GM23248 (cell line): ENCODE results near the gene KSR2. TPM values are rescaled to one million over a fixed set of nuclear protein-coding genes. Genes with fewer than 3 reads are reported as not detected.

ENCODE experiments used
- DNase-seq: peaks from one replicate; pipeline ENCODE4 v3.0.0-alpha.2; 2015
- H2AFZ ChIP-seq: fragments of 200-600 bp; sonication (generic); 2 replicates; pipeline ENCODE4 v1.6.1; 2016; ENCODE audit warnings: antibody characterized with exemption
- H3F3A ChIP-seq: fragments of 200-600 bp; sonication (generic); 2 replicates; pipeline ENCODE4 v1.6.1; 2016; ENCODE audit warnings: mild to moderate bottlenecking, antibody characterized with exemption, mixed run types; ENCODE audit not compliant: insufficient read depth
- H3K27ac ChIP-seq: fragments of 200-600 bp; sonication (generic); 2 replicates; pipeline ENCODE4 v1.5.1; 2016; ENCODE audit warnings: mild to moderate bottlenecking
- H3K27me3 ChIP-seq: fragments of 200-600 bp; sonication (generic); replicated peaks from 2 replicates; pipeline ENCODE4 v1.6.1; 2016; ENCODE audit warnings: mild to moderate bottlenecking; ENCODE audit not compliant: insufficient read depth
- H3K36me3 ChIP-seq: fragments of 200-600 bp; sonication (generic); 2 replicates; pipeline ENCODE4 v1.6.1; 2016; ENCODE audit warnings: low read depth, mild to moderate bottlenecking
- H3K4me1 ChIP-seq: fragments of 200-600 bp; sonication (generic); 2 replicates; pipeline ENCODE4 v1.6.1; 2016; ENCODE audit warnings: mild to moderate bottlenecking; ENCODE audit not compliant: insufficient read depth
- H3K4me2 ChIP-seq: fragments of 200-600 bp; sonication (generic); one replicate; pipeline ENCODE4 v1.6.1; 2016; ENCODE audit warnings: mild to moderate bottlenecking; ENCODE audit not compliant: unreplicated experiment
- H3K4me3 ChIP-seq: fragments of 200-600 bp; sonication (generic); 2 replicates; pipeline ENCODE4 v1.5.1; 2016; ENCODE audit warnings: mild to moderate bottlenecking
- H3K79me2 ChIP-seq: fragments of 200-600 bp; sonication (generic); 2 replicates; pipeline ENCODE4 v1.6.1; 2016; ENCODE audit warnings: mild to moderate bottlenecking; ENCODE audit not compliant: insufficient read depth
- H3K9ac ChIP-seq: fragments of 200-600 bp; sonication (generic); 2 replicates; pipeline ENCODE4 v1.6.1; 2016; ENCODE audit warnings: mild to moderate bottlenecking
- H3K9me2 ChIP-seq: fragments of 200-600 bp; sonication (generic); 2 replicates; pipeline ENCODE4 v1.6.1; 2016; ENCODE audit warnings: mixed run types, mild to moderate bottlenecking, moderate library complexity; ENCODE audit not compliant: insufficient read depth
- H3K9me3 ChIP-seq: fragments of 200-600 bp; sonication (generic); one replicate; pipeline ENCODE4 v1.6.1; 2017; ENCODE audit warnings: low read depth
- H4K20me1 ChIP-seq: fragments of 200-600 bp; sonication (generic); 2 replicates; pipeline ENCODE4 v1.6.0; 2016; ENCODE audit not compliant: insufficient read depth
- EZH2 ChIP-seq: fragments of 200-600 bp; sonication (generic); IDR thresholded peaks from 2 replicates; pipeline ENCODE4 v1.6.1; 2018; ENCODE audit warnings: antibody characterized with exemption, mild to moderate bottlenecking; ENCODE audit not compliant: insufficient read depth, poor library complexity, severe bottlenecking
- EZH2phosphoT487 ChIP-seq: fragments of 200-600 bp; sonication (generic); IDR thresholded peaks from 2 replicates; pipeline ENCODE4 v1.6.1; 2018; ENCODE audit warnings: antibody characterized with exemption, moderate library complexity, mild to moderate bottlenecking, low read depth; ENCODE audit not compliant: insufficient read depth
- WGBS, 2 experiments: methylation state at CpG; one replicate each; pipeline ENCODE4 v1.1.6; 2015 to 2017; ENCODE audit warnings: low lambda C conversion rate in 2 of 2, low coverage in 1 of 2; ENCODE audit errors: missing lambda C conversion rate in 2 of 2; 5-methylcytosine and 5-hydroxymethylcytosine counted together
- in situ Hi-C: fragments of 300-500 bp; cut with MboI; formaldehyde crosslinking; loops from 2 replicates; pipeline ENCODE4 v1.15.0; 2020
- polyA plus RNA-seq: library from polyadenylated mRNA; unstranded; fragments of >200 nt; fragmentation: Nextera tagmentation; extraction: Ambion mirVana; gene quantifications from 2 replicates; pipeline ENCODE4 v1.2.1, GENCODE V29; 2016
- total RNA-seq: library from RNA; depleted of rRNA; stranded (reverse); fragments of >200 nt; shearing (Covaris generic); gene quantifications from 2 replicates; pipeline ENCODE4 v1.2.3, GENCODE V29; 2014

Gene KSR2
- total and polyA plus RNA-seq, 2 experiments from 2014 or later: not detected

- H4K20me1 ChIP-seq: no peaks in the 10 kb centered on the region
- no peak for TF ChIP-seq EZH2
- no peaks in the 10 kb centered on the region for H3K4me1 ChIP-seq
- DNase-seq: no peak
- no peaks in the 10 kb centered on the region for H3K36me3 ChIP-seq
- H3K27me3 ChIP-seq: peaks cover 6% of the 10 kb centered on the region; the same call in 1 of the 2 replicates
- H3K9me3 ChIP-seq: no peaks in the 10 kb centered on the region
- WGBS, 2 experiments: 33 to 37% methylated on average over 10 of the region's 10 CpGs
- H3F3A ChIP-seq: no peaks in the 10 kb centered on the region
- H3K9ac ChIP-seq: no peak overlapping the region
- H3K27ac ChIP-seq: no peak overlapping the region
- H3K9me2 ChIP-seq: no peaks in the 10 kb centered on the region
- no peak overlapping the region for H3K4me3 ChIP-seq
- H3K79me2 ChIP-seq: no peaks in the 10 kb centered on the region
- H2AFZ ChIP-seq: no peak overlapping the region
- no peak overlapping the region for H3K4me2 ChIP-seq
- in situ Hi-C loops: no loop called here
Observed at GRCh38 chr12:117582135-117582784, 386.5 kb downstream of the KSR2 start.

- H3K9ac ChIP-seq: no peak overlapping the region
- no peaks in the 10 kb centered on the region for H3K4me1 ChIP-seq
- peaks cover 6% of the 10 kb centered on the region; the same call in 1 of the 2 replicates for H3K27me3 ChIP-seq
- no peaks in the 10 kb centered on the region for H3F3A ChIP-seq
- WGBS, 2 experiments: 2 to 3% methylated on average over 5 to 8 of the region's 8 CpGs
- no peak overlapping the region for H3K4me3 ChIP-seq
- no peaks in the 10 kb centered on the region for H3K36me3 ChIP-seq
- no peak overlapping the region for H3K27ac ChIP-seq
- H3K9me2 ChIP-seq: no peaks in the 10 kb centered on the region
- no peak overlapping the region for H3K4me2 ChIP-seq
- H3K79me2 ChIP-seq: no peaks in the 10 kb centered on the region
- no peak for TF ChIP-seq EZH2
- no peak for TF ChIP-seq EZH2phosphoT487
- no peak overlapping the region for H2AFZ ChIP-seq
- no peak for DNase-seq
- in situ Hi-C loops: no loop called here
- no peaks in the 10 kb centered on the region for H3K9me3 ChIP-seq
- no peaks in the 10 kb centered on the region for H4K20me1 ChIP-seq
Observed at GRCh38 chr12:117580718-117581062, 388.1 kb downstream of the KSR2 start.

GRCh38 chr12:117580015-117580717, 388.6 kb downstream of the KSR2 start:
- Histone ChIP-seq H3K27me3 (peaks cover 6% of the 10 kb centered on the region; the same call in 1 of the 2 replicates), H3K27ac (no peak overlapping the region), H3K4me3 (no peak overlapping the region), H3F3A (no peaks in the 10 kb centered on the region), H3K4me1 (no peaks in the 10 kb centered on the region), H3K4me2 (no peak overlapping the region), H3K9me2 (no peaks in the 10 kb centered on the region), H3K36me3 (no peaks in the 10 kb centered on the region), H4K20me1 (no peaks in the 10 kb centered on the region), H3K9ac (no peak overlapping the region), H3K79me2 (no peaks in the 10 kb centered on the region), H2AFZ (no peak overlapping the region), H3K9me3 (no peaks in the 10 kb centered on the region)
- no peak for TF ChIP-seq EZH2phosphoT487
- no peak for TF ChIP-seq EZH2
- WGBS, 2 experiments: 4% methylated on average over 8 of the region's 8 CpGs
- in situ Hi-C loops: no loop called here
- DNase-seq: no peak

- H3K9me2 ChIP-seq: no peaks in the 10 kb centered on the region
- DNase-seq: no peak
- in situ Hi-C loops: no loop called here
- no peak overlapping the region for H3K4me3 ChIP-seq
- no peaks in the 10 kb centered on the region for H3K79me2 ChIP-seq
- H2AFZ ChIP-seq: no peak overlapping the region
- 64 to 65% methylated on average over 3 of the region's 3 CpGs for WGBS, 2 experiments
- H3F3A ChIP-seq: no peaks in the 10 kb centered on the region
- no peak overlapping the region for H3K9ac ChIP-seq
- TF ChIP-seq EZH2phosphoT487 (no peak), EZH2 (no peak)
- H3K36me3 ChIP-seq: no peaks in the 10 kb centered on the region
- no peak overlapping the region for H3K27ac ChIP-seq
- no peaks in the 10 kb centered on the region for H3K27me3 ChIP-seq
- no peaks in the 10 kb centered on the region for H4K20me1 ChIP-seq
- H3K9me3 ChIP-seq: no peaks in the 10 kb centered on the region
- H3K4me2 ChIP-seq: no peak overlapping the region
- no peaks in the 10 kb centered on the region for H3K4me1 ChIP-seq
Observed at GRCh38 chr12:117577122-117577657, 391.6 kb downstream of the KSR2 start.
